Adrenal gland (tissue), 12 donors: ENCODE results near the gene REG3A. TPM values are rescaled to one million over a fixed set of nuclear protein-coding genes. Genes with fewer than 3 reads are reported as not detected.

Source experiments
- DNase-seq, 7 donors: peaks; one replicate each; pipeline ENCODE4 v3.0.0-alpha.2; 2019 to 2020
- H3K27ac ChIP-seq, 5 donors: fragments of 200-600 bp; sonication (generic) in 4 of 5; 1 replicate in 3 of 5; 2 replicates in 2 of 5; pipeline versions ENCODE4 v1.5.1 to v1.8.0; 2016 to 2020; ENCODE audit warnings: mild to moderate bottlenecking in 1 of 5
- H3K27me3 ChIP-seq: fragments of 200-600 bp; 2 replicates; pipeline ENCODE4 v1.8.0; 2021
- H3K36me3 ChIP-seq, 2 donors: fragments of 200-600 bp; replicated peaks in 1 of 2; 1 replicate in 1 of 2; 2 replicates in 1 of 2; pipeline versions ENCODE4 v1.5.1 to v1.8.0; 2018 to 2022
- H3K4me1 ChIP-seq, 2 donors: fragments of 200-600 bp; replicated peaks in 1 of 2; 1 replicate in 1 of 2; 2 replicates in 1 of 2; pipeline versions ENCODE4 v1.5.1 to v1.8.0; 2018 to 2021
- H3K4me3 ChIP-seq, 4 donors: fragments of 200-600 bp; sonication (generic) in 3 of 4; one replicate each; pipeline ENCODE4 v1.5.1; 2016 to 2018
- H3K9me3 ChIP-seq, 3 donors: fragments of 200-600 bp; sonication (generic) in 1 of 3; replicated peaks in 1 of 3; 1 replicate in 2 of 3; 2 replicates in 1 of 3; pipeline versions ENCODE4 v1.5.1 to v1.8.0; 2016 to 2021
- CTCF ChIP-seq, 6 experiments: fragments of 450-650 bp in 4 of 6; fragments of 200-600 bp in 2 of 6; sonication (generic) in 1 of 6; IDR thresholded peaks; 1 replicate in 5 of 6; 2 replicates in 1 of 6; pipeline versions ENCODE4 v1.5.1 to v1.8.0; 2016 to 2021; ENCODE audit warnings: antibody characterized with exemption in 6 of 6, mild to moderate bottlenecking in 2 of 6, moderate library complexity in 1 of 6
- POLR2A ChIP-seq, 2 donors: fragments of 450-650 bp; IDR thresholded peaks; one replicate each; pipeline ENCODE4 v1.6.1; 2017; ENCODE audit warnings: antibody characterized with exemption in 2 of 2, mild to moderate bottlenecking in 2 of 2, moderate library complexity in 1 of 2
- WGBS, 4 donors: extraction: QIAGEN DNeasy Blood & Tissue Kit in 2 of 4; methylation state at CpG; one replicate each; pipeline versions ENCODE4 v1.1.5 to v1.1.7; 2013 to 2017; 5-methylcytosine and 5-hydroxymethylcytosine counted together
- intact Hi-C, 2 donors: fragments of 100-400 bp; cut with DNase I; formaldehyde crosslinking; loops; one replicate each; pipeline versions ENCODE4 v1.14.1 to v1.15.0; 2022 to 2023
- polyA plus RNA-seq, 3 donors: library from polyadenylated mRNA; stranded (reverse); fragments of 200-250 nt in 2 of 3; fragments of 350-450 nt in 1 of 3; fragmentation: Illumina TruSeq in 1 of 3; extraction: RNeasy Lipid Tissue Mini Kit (QIAGEN cat#74804) in 1 of 3; gene quantifications; one replicate each; pipeline ENCODE4 v1.2.3, GENCODE V29; 2013 to 2014
- total RNA-seq, 9 donors: library from RNA; depleted of rRNA in 4 of 9; stranded (reverse); fragments of >200 nt in 4 of 9; fragments of 120-200 nt in 1 of 9; fragmentation: NEBNext Ultra II Directional in 1 of 9; extraction: Animal tissue kit (Norgen Biotek cat#: 25700) in 1 of 9; gene quantifications; one replicate each; pipeline versions ENCODE4 v1.1.0 to v1.2.4, GENCODE V29; 2013 to 2023
- donor health status: healthy with polysubstance abuse.
- donor health status: Bipolar disorder and iron deficiency.
- donor health status: DM: yes; HTN: yes; CAD: no.
- donor health status: DM: no; HTN: no; CAD: no.
- donor health status: DM: no; HTN: no; CAD: no.
- donor health status: DM: yes; HTN: yes; CAD: no.

The REG3A gene
- total and polyA plus RNA-seq, 12 donors: 0.53 to 86.7 (median 1.7) TPM; not detected in 3

GRCh38 chr2:79178076-79178674, 18.6 kb upstream of the REG3A start:
- no peaks in the 10 kb centered on the region for H3K36me3 ChIP-seq
- no peaks in the 10 kb centered on the region for H3K4me1 ChIP-seq
- H3K27ac ChIP-seq: no peak overlapping the region
- intact Hi-C loops: no loop called here
- no peak overlapping the region for H3K4me3 ChIP-seq
- DNase-seq: no peak
- TF ChIP-seq CTCF (IDR thresholded peaks at IDR 0.05) (no peak), POLR2A (IDR thresholded peaks at IDR 0.05) (no peak)
- 52 to 66% (median 54%) methylated on average over 6 of the region's 6 CpGs for WGBS, 4 donors
- H3K9me3 ChIP-seq: peaks cover 0 to 8% (median 5%) of the 10 kb centered on the region in 3 donors
- H3K27me3 ChIP-seq: no peaks in the 10 kb centered on the region

GRCh38 chr2:79171348-79171958, 11.9 kb upstream of the REG3A start:
- Histone ChIP-seq H3K4me3 (no peak overlapping the region), H3K27ac (no peak overlapping the region), H3K36me3 (no peaks in the 10 kb centered on the region), H3K27me3 (no peaks in the 10 kb centered on the region), H3K4me1 (no peaks in the 10 kb centered on the region), H3K9me3 (no peaks in the 10 kb centered on the region)
- no peak for DNase-seq
- intact Hi-C loops: no loop called here
- no peak for TF ChIP-seq CTCF (IDR thresholded peaks at IDR 0.05)
- TF ChIP-seq POLR2A (IDR thresholded peaks at IDR 0.05): no peak
- WGBS, 4 donors: 81 to 86% (median 83%) methylated on average over 2 of the region's 2 CpGs

- H3K4me3 ChIP-seq: no peak overlapping the region
- no peak for DNase-seq
- no peaks in the 10 kb centered on the region for H3K27me3 ChIP-seq
- WGBS, 4 donors: 85 to 100% (median 96%) methylated on average over 1 of the region's 1 CpG
- no peak overlapping the region for H3K27ac ChIP-seq
- TF ChIP-seq POLR2A (IDR thresholded peaks at IDR 0.05) (no peak), CTCF (IDR thresholded peaks at IDR 0.05) (no peak)
- peaks cover 0 to 8% of the 10 kb centered on the region in 2 donors for H3K4me1 ChIP-seq
- H3K9me3 ChIP-seq: no peaks in the 10 kb centered on the region
- no peaks in the 10 kb centered on the region for H3K36me3 ChIP-seq
- intact Hi-C loops: no loop called here
Observed at GRCh38 chr2:79162801-79163200, 3.2 kb upstream of the REG3A start.

GRCh38 chr2:79162132-79162531, 2.6 kb upstream of the REG3A start:
- WGBS, 4 donors: 20 to 30% (median 28%) methylated on average over 2 of the region's 2 CpGs

More at GRCh38 chr2:79162132-79162531, 2.6 kb upstream of the REG3A start:
- DNase-seq: no peak
- H3K4me1 ChIP-seq: peaks cover 0 to 8% of the 10 kb centered on the region in 2 donors
- no peaks in the 10 kb centered on the region for H3K9me3 ChIP-seq
- intact Hi-C loops: no loop called here
- H3K4me3 ChIP-seq: no peak overlapping the region
- H3K27me3 ChIP-seq: no peaks in the 10 kb centered on the region
- no peak for TF ChIP-seq CTCF (IDR thresholded peaks at IDR 0.05)
- TF ChIP-seq POLR2A (IDR thresholded peaks at IDR 0.05): no peak
- no peak overlapping the region for H3K27ac ChIP-seq
- H3K36me3 ChIP-seq: no peaks in the 10 kb centered on the region
